ENCODE measurements around the gene FGF5. TPM values are rescaled to one million over a fixed set of nuclear protein-coding genes. Genes with fewer than 3 reads are reported as not detected.

Gene FGF5
- total RNA-seq, 1 experiment from 2014 or later: not detected

DNA sequence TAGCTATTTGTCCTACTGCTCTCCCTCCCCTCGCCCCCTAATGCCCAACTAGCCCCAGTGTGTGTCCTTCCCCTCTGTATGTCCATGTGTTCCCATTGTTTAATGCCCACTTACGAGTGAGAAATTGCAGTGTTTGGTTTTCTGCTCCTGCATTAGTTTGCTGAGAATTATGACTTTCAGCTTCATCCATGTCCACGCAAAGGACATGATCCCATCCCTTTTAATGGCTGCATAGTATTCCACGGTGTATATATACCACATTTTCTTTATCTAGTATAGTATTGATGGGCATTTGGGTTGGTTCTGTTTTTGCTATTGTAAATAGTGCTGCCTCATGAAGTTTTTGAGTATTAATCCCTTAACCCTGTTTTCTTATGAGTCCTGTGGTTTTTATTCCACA, 35.4 kb downstream of the FGF5 start:
- H3K9me3 ChIP-seq (ENCODE audit: control insufficient read depth, low read depth, low read length): no peaks in the 10 kb centered on the region
- no peaks in the 10 kb centered on the region for H4K20me1 ChIP-seq (ENCODE audit: control insufficient read depth, insufficient read depth, insufficient read length)
- no peak overlapping the region for H3K18ac ChIP-seq (ENCODE audit: insufficient read length, low read depth, low read length)
- no peak overlapping the region for H4K91ac ChIP-seq (ENCODE audit: insufficient read length, low read depth, low read length)
- H3K23ac ChIP-seq (ENCODE audit: insufficient read length, low read depth, low read length): no peak overlapping the region
- no peak overlapping the region for H3K9ac ChIP-seq (ENCODE audit: extremely low read depth, insufficient read length, low read length)
- no peak overlapping the region for H2BK15ac ChIP-seq (ENCODE audit: low read depth, low read length)
- no peak overlapping the region for H2AFZ ChIP-seq (ENCODE audit: low read length)
- no peak overlapping the region for H3K4me2 ChIP-seq (ENCODE audit: insufficient read depth, insufficient read length, low read length)
- H3K27me3 ChIP-seq (ENCODE audit: insufficient read depth, low read length): no peaks in the 10 kb centered on the region
- H3K23me2 ChIP-seq (ENCODE audit: insufficient read length, low read depth, low read length, poor library complexity, severe bottlenecking): no peaks in the 10 kb centered on the region
- H4K5ac ChIP-seq (ENCODE audit: insufficient read length, low read depth, low read length): no peak overlapping the region
- no peaks in the 10 kb centered on the region for H3K4me1 ChIP-seq (ENCODE audit: insufficient read depth, low read length)
- no peak overlapping the region for H3T11ph ChIP-seq (ENCODE audit: low read length)
- H3K79me2 ChIP-seq (ENCODE audit: insufficient read depth, low read length): no peaks in the 10 kb centered on the region
- no peak overlapping the region for H2BK5ac ChIP-seq (ENCODE audit: insufficient read length, low read length)
- no peak overlapping the region for H2BK20ac ChIP-seq (ENCODE audit: low read depth, low read length, poor library complexity, severe bottlenecking)
- Mint-ChIP-seq H3K36me3 (ENCODE audit: insufficient read depth in 1 of 3, low read depth in 3 of 3) (peaks cover 0 to 12% (median 0%) of the 10 kb centered on the region in 3 experiments; a peak in 1 of 7 replicates), H3K27ac (no peak overlapping the region), H3K4me1 (peaks cover 7 to 9% of the 10 kb centered on the region in 2 experiments; a peak in 2 of 4 replicates), H3K9me3 (peaks cover 5 to 6% of the 10 kb centered on the region in 2 experiments; a peak in 2 of 5 replicates), H3K4me3 (no peak overlapping the region), H3K27me3 (ENCODE audit: low read depth) (peaks cover 1% of the 10 kb centered on the region; the same call in 1 of the 2 replicates)
- H2AK5ac ChIP-seq (ENCODE audit: insufficient read length, low read length): no peak overlapping the region
- H3K14ac ChIP-seq (ENCODE audit: insufficient read depth, low read length): no peak overlapping the region
- TF ChIP-seq, protein P1, sequence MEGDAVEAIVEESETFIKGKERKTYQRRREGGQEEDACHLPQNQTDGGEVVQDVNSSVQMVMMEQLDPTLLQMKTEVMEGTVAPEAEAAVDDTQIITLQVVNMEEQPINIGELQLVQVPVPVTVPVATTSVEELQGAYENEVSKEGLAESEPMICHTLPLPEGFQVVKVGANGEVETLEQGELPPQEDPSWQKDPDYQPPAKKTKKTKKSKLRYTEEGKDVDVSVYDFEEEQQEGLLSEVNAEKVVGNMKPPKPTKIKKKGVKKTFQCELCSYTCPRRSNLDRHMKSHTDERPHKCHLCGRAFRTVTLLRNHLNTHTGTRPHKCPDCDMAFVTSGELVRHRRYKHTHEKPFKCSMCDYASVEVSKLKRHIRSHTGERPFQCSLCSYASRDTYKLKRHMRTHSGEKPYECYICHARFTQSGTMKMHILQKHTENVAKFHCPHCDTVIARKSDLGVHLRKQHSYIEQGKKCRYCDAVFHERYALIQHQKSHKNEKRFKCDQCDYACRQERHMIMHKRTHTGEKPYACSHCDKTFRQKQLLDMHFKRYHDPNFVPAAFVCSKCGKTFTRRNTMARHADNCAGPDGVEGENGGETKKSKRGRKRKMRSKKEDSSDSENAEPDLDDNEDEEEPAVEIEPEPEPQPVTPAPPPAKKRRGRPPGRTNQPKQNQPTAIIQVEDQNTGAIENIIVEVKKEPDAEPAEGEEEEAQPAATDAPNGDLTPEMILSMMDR (conservative IDR thresholded peaks at IDR 0.05): no peak
- H3K27ac ChIP-seq (ENCODE audit: insufficient read length, low read depth, low read length): no peak overlapping the region
- no peak overlapping the region for H3K56ac ChIP-seq (ENCODE audit: insufficient read length, low read depth, low read length)
- H3K79me1 ChIP-seq (ENCODE audit: insufficient read depth, low read depth, low read length, poor library complexity, severe bottlenecking): no peaks in the 10 kb centered on the region
- H4K8ac ChIP-seq (replicated peaks; ENCODE audit: insufficient read length, low read depth, low read length): no peak overlapping the region
- no peak overlapping the region for H2BK12ac ChIP-seq (ENCODE audit: insufficient read length, low read depth, low read length)
- no peak for DNase-seq
- no CpG with 5 or more reads among the region's 4 CpGs for WGBS (ENCODE audit: extremely low coverage, insufficient read length, low lambda C conversion rate)
- no peak overlapping the region for H2BK120ac ChIP-seq (ENCODE audit: low read depth, low read length, poor library complexity, severe bottlenecking)
- H3K4ac ChIP-seq (ENCODE audit: low read depth, low read length): no peak overlapping the region
